IPS DF 4.7 (cell line): ENCODE data around the gene HNMT.
"Not testable (repeated sequence)": the region's sequence is repeated elsewhere in the genome, so short reads cannot be mapped to it uniquely, and the experiment has no call there.

Source experiments
- DNase-seq: peaks from one replicate; pipeline ENCODE4 v3.0.0-alpha.2; 2013; ENCODE audit warnings: low spot score; ENCODE audit errors: extremely low read depth

Gene HNMT

GRCh38 chr2:137964066-137964858 lies at the start of gene HNMT:
TSS of gene HNMT (plus strand) at chr2:137964473. CDS start at chr2:137964492, 19 bp downstream.
- no peak for DNase-seq

- DNase-seq, result no peak
Measured at GRCh38 chr2:137921105-137921880, 43.0 kb upstream of the HNMT start.

- not testable (repeated sequence) for DNase-seq
Measured at GRCh38 chr2:137922171-137922570, 42.1 kb upstream of the HNMT start.

- no peak for DNase-seq
Measured at GRCh38 chr2:137924019-137924418, 40.3 kb upstream of the HNMT start.

- DNase-seq, result no peak
Measured at GRCh38 chr2:137925599-137925998, 38.7 kb upstream of the HNMT start.

- DNase-seq, result no peak
Measured at GRCh38 chr2:137927846-137928245, 36.4 kb upstream of the HNMT start.

GRCh38 chr2:137928547-137929518 lies 35.4 kb upstream of the HNMT start:
- DNase-seq, result no peak

GRCh38 chr2:137929519-137929916 lies 34.8 kb upstream of the HNMT start:
- no peak for DNase-seq

- no peak for DNase-seq
Measured at GRCh38 chr2:137930146-137930545, 34.1 kb upstream of the HNMT start.

- DNase-seq, result no peak
Measured at GRCh38 chr2:137935591-137935990, 28.7 kb upstream of the HNMT start.

- no peak for DNase-seq
Measured at GRCh38 chr2:137937246-137937645, 27.0 kb upstream of the HNMT start.

GRCh38 chr2:137937778-137938177 lies 26.5 kb upstream of the HNMT start:
- DNase-seq, result no peak

- DNase-seq, result no peak
Measured at GRCh38 chr2:137938204-137938603, 26.1 kb upstream of the HNMT start.

GRCh38 chr2:137939026-137939425 lies 25.2 kb upstream of the HNMT start:
- no peak for DNase-seq

GRCh38 chr2:137940154-137940553 lies 24.1 kb upstream of the HNMT start:
- no peak for DNase-seq

GRCh38 chr2:137942037-137942832 lies 22.0 kb upstream of the HNMT start:
- no peak for DNase-seq

- DNase-seq, result no peak
Measured at GRCh38 chr2:137942833-137943677, 21.2 kb upstream of the HNMT start.

GRCh38 chr2:137943678-137944347 lies 20.5 kb upstream of the HNMT start:
- no peak for DNase-seq

- DNase-seq, result no peak
Measured at GRCh38 chr2:137944714-137945113, 19.6 kb upstream of the HNMT start.
